ENCODE data around the gene RASL12. TPM values are rescaled to one million over a fixed set of nuclear protein-coding genes. Genes with fewer than 3 reads are reported as not detected.
A peak's percentile ranks its signal among the peaks of the same experiment; 100 is the strongest.

The RASL12 gene
- total RNA-seq, 2 donors from 2014 or later: 27.2 TPM

DNA sequence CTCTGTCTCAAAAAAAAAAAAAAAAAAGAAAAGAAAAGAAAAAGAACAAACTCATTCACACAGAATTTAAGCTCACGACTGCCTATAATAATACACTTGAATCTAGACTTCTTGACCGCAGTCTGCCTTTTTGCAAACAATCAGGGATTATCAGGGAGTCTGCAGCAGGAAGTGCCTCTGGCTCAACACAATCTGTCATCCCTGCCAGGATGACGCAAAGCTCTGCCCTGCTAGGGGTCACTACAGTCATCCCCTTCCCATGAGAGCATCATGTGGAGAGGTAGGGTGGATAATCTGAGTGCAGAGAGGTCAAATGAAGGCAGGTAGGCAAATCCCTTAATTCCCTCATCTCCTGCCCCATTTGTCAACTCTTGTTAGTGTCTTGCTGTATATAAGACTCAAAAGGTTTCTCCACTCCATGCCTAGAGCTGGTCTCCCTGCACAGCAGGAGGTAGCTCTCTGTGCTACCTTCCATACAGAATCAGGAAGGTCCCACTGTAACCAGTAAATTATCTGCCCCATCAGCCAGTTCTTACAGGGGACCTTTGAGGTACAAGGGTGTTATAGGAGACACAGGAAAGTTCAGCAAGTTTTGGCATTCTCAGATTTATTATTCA, 43.0 kb upstream of the RASL12 start:
- TF ChIP-seq, protein P1, sequence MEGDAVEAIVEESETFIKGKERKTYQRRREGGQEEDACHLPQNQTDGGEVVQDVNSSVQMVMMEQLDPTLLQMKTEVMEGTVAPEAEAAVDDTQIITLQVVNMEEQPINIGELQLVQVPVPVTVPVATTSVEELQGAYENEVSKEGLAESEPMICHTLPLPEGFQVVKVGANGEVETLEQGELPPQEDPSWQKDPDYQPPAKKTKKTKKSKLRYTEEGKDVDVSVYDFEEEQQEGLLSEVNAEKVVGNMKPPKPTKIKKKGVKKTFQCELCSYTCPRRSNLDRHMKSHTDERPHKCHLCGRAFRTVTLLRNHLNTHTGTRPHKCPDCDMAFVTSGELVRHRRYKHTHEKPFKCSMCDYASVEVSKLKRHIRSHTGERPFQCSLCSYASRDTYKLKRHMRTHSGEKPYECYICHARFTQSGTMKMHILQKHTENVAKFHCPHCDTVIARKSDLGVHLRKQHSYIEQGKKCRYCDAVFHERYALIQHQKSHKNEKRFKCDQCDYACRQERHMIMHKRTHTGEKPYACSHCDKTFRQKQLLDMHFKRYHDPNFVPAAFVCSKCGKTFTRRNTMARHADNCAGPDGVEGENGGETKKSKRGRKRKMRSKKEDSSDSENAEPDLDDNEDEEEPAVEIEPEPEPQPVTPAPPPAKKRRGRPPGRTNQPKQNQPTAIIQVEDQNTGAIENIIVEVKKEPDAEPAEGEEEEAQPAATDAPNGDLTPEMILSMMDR (conservative IDR thresholded peaks at IDR 0.05): no peak
- no peak overlapping the region for H3K4me3 Mint-ChIP-seq
- peak overlapping the region; percentile 45 for H3K27ac Mint-ChIP-seq
- no peaks in the 10 kb centered on the region for H3K9me3 ChIP-seq (ENCODE audit: control insufficient read depth, low read length)
- H3K36me3 Mint-ChIP-seq (ENCODE audit: low read depth): peaks cover 28% of the 10 kb centered on the region
- no peaks in the 10 kb centered on the region for H3K27me3 Mint-ChIP-seq (ENCODE audit: insufficient read depth)
- no peak overlapping the region for H3K4me3 ChIP-seq (ENCODE audit: low read length)
- H3K4me1 ChIP-seq (ENCODE audit: control insufficient read depth, insufficient read depth, low read length): no peaks in the 10 kb centered on the region
- no peak overlapping the region for H3K9ac ChIP-seq (ENCODE audit: extremely low read depth, low read length, poor library complexity, severe bottlenecking)
- H3K4me1 Mint-ChIP-seq: peaks cover 7% of the 10 kb centered on the region
- H3K36me3 ChIP-seq (ENCODE audit: control insufficient read depth, insufficient read depth, low read length): peaks cover 37% of the 10 kb centered on the region
- DNase-seq: peak; percentile 50
- WGBS, 2 experiments (ENCODE audit: insufficient coverage in 1 of 2, insufficient read length in 1 of 2): 89 to 95% methylated on average over 3 of the region's 3 CpGs
- no peak overlapping the region for H3K27ac ChIP-seq (ENCODE audit: low read depth, low read length)
- H3K9me3 Mint-ChIP-seq: no peaks in the 10 kb centered on the region
- H3K27me3 ChIP-seq (ENCODE audit: control insufficient read depth, insufficient read depth, low read length, poor library complexity, severe bottlenecking): no peaks in the 10 kb centered on the region

DNA sequence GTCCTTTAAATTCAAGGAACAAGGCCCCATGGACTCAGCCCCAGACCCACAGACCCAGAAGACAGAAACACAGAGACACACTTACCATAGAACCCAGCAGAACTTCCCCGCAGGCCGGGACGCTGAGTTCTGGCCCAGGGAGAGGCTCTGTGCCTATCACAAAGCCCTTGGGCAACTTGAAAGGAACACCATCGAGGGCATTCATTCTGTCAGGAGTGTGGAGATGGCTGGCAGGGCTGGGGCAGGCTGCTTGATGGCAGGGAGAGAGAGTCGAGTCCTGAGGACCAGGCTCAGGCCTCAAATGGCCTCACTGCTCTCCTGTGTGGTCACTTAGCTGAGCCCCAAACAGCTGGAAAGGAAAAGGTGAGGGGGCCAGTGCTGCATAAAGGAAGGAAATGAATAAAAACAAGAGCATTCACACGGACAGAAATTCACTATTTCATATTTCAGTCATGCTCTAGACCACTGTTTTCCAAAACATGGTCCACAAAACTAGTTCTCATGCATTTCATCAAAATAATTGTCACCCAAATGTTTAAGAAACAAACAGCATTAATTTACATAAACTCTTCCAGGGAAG, 38.3 kb upstream of the RASL12 start:
- Histone ChIP-seq H3K27ac (ENCODE audit: low read depth, low read length) (no peak overlapping the region), H3K36me3 (ENCODE audit: control insufficient read depth, insufficient read depth, low read length) (peaks cover 16% of the 10 kb centered on the region), H3K9ac (ENCODE audit: extremely low read depth, low read length, poor library complexity, severe bottlenecking) (no peak overlapping the region), H3K27me3 (ENCODE audit: control insufficient read depth, insufficient read depth, low read length, poor library complexity, severe bottlenecking) (no peaks in the 10 kb centered on the region), H3K9me3 (ENCODE audit: control insufficient read depth, low read length) (no peaks in the 10 kb centered on the region), H3K4me3 (ENCODE audit: low read length) (no peak overlapping the region), H3K4me1 (ENCODE audit: control insufficient read depth, insufficient read depth, low read length) (no peaks in the 10 kb centered on the region)
- no peak for DNase-seq
- peaks cover 3% of the 10 kb centered on the region for H3K27me3 Mint-ChIP-seq (ENCODE audit: insufficient read depth)
- 92 to 100% methylated on average over 2 to 6 of the region's 6 CpGs for WGBS, 2 experiments (ENCODE audit: insufficient coverage in 1 of 2, insufficient read length in 1 of 2)
- peaks cover 20% of the 10 kb centered on the region for H3K36me3 Mint-ChIP-seq (ENCODE audit: low read depth)
- no peak overlapping the region for H3K4me3 Mint-ChIP-seq
- TF ChIP-seq, protein P1 (conservative IDR thresholded peaks at IDR 0.05): no peak
- no peak overlapping the region for H3K27ac Mint-ChIP-seq
- peaks cover 9% of the 10 kb centered on the region for H3K4me1 Mint-ChIP-seq
- no peaks in the 10 kb centered on the region for H3K9me3 Mint-ChIP-seq

GRCh38 chr15:65105038-65105437, 37.2 kb upstream of the RASL12 start:
- peaks cover 3% of the 10 kb centered on the region for H3K27me3 Mint-ChIP-seq (ENCODE audit: insufficient read depth)
- H3K4me3 ChIP-seq (ENCODE audit: low read length): no peak overlapping the region
- H3K27me3 ChIP-seq (ENCODE audit: control insufficient read depth, insufficient read depth, low read length, poor library complexity, severe bottlenecking): no peaks in the 10 kb centered on the region
- peaks cover 4% of the 10 kb centered on the region for H3K4me1 Mint-ChIP-seq
- WGBS, 2 experiments (ENCODE audit: insufficient coverage in 1 of 2, insufficient read length in 1 of 2): 88 to 96% methylated on average over 5 of the region's 5 CpGs
- H3K4me3 Mint-ChIP-seq: no peak overlapping the region
- DNase-seq: peak; percentile 36
- H3K4me1 ChIP-seq (ENCODE audit: control insufficient read depth, insufficient read depth, low read length): no peaks in the 10 kb centered on the region
- H3K9me3 ChIP-seq (ENCODE audit: control insufficient read depth, low read length): no peaks in the 10 kb centered on the region
- no peak overlapping the region for H3K9ac ChIP-seq (ENCODE audit: extremely low read depth, low read length, poor library complexity, severe bottlenecking)
- H3K36me3 ChIP-seq (ENCODE audit: control insufficient read depth, insufficient read depth, low read length): peaks cover 22% of the 10 kb centered on the region
- TF ChIP-seq, protein P1 (conservative IDR thresholded peaks at IDR 0.05): no peak
- H3K27ac ChIP-seq (ENCODE audit: low read depth, low read length): no peak overlapping the region
- no peaks in the 10 kb centered on the region for H3K9me3 Mint-ChIP-seq
- peaks cover 18% of the 10 kb centered on the region for H3K36me3 Mint-ChIP-seq (ENCODE audit: low read depth)
- no peak overlapping the region for H3K27ac Mint-ChIP-seq

Data from endodermal cell (in vitro differentiated cells).